IMR-90 (cell line): Measurements from ENCODE around the gene ANKRD42. TPM values are rescaled to one million over a fixed set of nuclear protein-coding genes. Genes with fewer than 3 reads are reported as not detected.

Experiments
- ATAC-seq: fragments of 200-7000 bp; cut with Tn5 transposase; 2 replicates; pipeline ENCODE4 v1.9.1; 2020; ENCODE audit warnings: low read depth, mild to moderate bottlenecking, moderate library complexity
- BruUV-seq: library from RNA; stranded (reverse); fragments of 400-500 nt; replicated peaks from 2 replicates; lab custom pipeline; 2021; lab: Mats Ljungman, UMichigan
- CTCF ChIA-PET: fragments of 300-600 bp; formaldehyde crosslinking; extraction: SDS; loops from one replicate; lab custom pipeline; 2021; ENCODE audit warnings: antibody characterized with exemption; lab: Yijun Ruan, JAX
- POLR2A ChIA-PET: fragments of 300-600 bp; sonication (Branson Sonifier 250); formaldehyde crosslinking; loops from one replicate; lab custom pipeline; 2022; ENCODE audit warnings: antibody characterized with exemption; ENCODE audit not compliant: unreplicated experiment; lab: Charles Lee
- DNase-seq: peaks from one replicate; pipeline ENCODE4 v3.0.0; 2013
- H2AFZ ChIP-seq: replicated peaks from 2 replicates; pipeline ENCODE3; 2013; ENCODE audit warnings: low read length, mild to moderate bottlenecking; ENCODE audit not compliant: poor library complexity
- H2AK5ac ChIP-seq: 2 replicates; pipeline ENCODE4 v1.6.1; 2013; ENCODE audit warnings: low read depth, low read length, inconsistent platforms
- H2AK9ac ChIP-seq: replicated peaks from 2 replicates; pipeline ENCODE3; 2013; ENCODE audit warnings: mild to moderate bottlenecking, low read depth, low read length, moderate library complexity; ENCODE audit not compliant: poor library complexity
- H2BK120ac ChIP-seq: 2 replicates; pipeline ENCODE4 v1.6.1; 2013; ENCODE audit warnings: low read depth, low read length, inconsistent platforms
- H2BK15ac ChIP-seq: 3 replicates; pipeline ENCODE4 v1.6.1; 2013; ENCODE audit warnings: low read depth, low read length, inconsistent platforms
- H2BK20ac ChIP-seq: 2 replicates; pipeline ENCODE4 v1.6.1; 2013; ENCODE audit warnings: low read depth, mild to moderate bottlenecking, inconsistent platforms, low read length, moderate library complexity
- H2BK5ac ChIP-seq: 2 replicates; pipeline ENCODE4 v1.6.1; 2013; ENCODE audit warnings: mild to moderate bottlenecking, low read depth, low read length, inconsistent platforms; ENCODE audit not compliant: poor library complexity, severe bottlenecking
- H3K14ac ChIP-seq: replicated peaks from 2 replicates; pipeline ENCODE4 v1.6.1; 2013; ENCODE audit warnings: low read depth, low read length, inconsistent platforms
- H3K18ac ChIP-seq: 2 replicates; pipeline ENCODE4 v1.6.1; 2013; ENCODE audit warnings: low read depth, low read length, control low read depth
- H3K23ac ChIP-seq: 2 replicates; pipeline ENCODE4 v1.6.1; 2013; ENCODE audit warnings: low read depth, low read length, inconsistent platforms
- H3K27ac ChIP-seq: 2 replicates; pipeline ENCODE4 v1.5.1; 2013; ENCODE audit warnings: mild to moderate bottlenecking, control low read depth, low read length; ENCODE audit not compliant: insufficient read depth
- H3K27me3 ChIP-seq: 2 replicates; pipeline ENCODE4 v1.6.1; 2013; ENCODE audit warnings: low read length; ENCODE audit not compliant: control insufficient read depth, insufficient read depth
- H3K36me3 ChIP-seq: 2 replicates; pipeline ENCODE4 v1.6.1; 2013; ENCODE audit warnings: low read length, mixed read lengths; ENCODE audit not compliant: control insufficient read depth, insufficient read depth
- H3K4ac ChIP-seq: 2 replicates; pipeline ENCODE4 v1.6.1; 2013; ENCODE audit warnings: low read depth, low read length, inconsistent platforms
- H3K4me1 ChIP-seq: 2 replicates; pipeline ENCODE4 v1.6.1; 2013; ENCODE audit warnings: low read length, mixed read lengths; ENCODE audit not compliant: control insufficient read depth, insufficient read depth
- H3K4me2 ChIP-seq: 2 replicates; pipeline ENCODE4 v1.6.1; 2013; ENCODE audit warnings: low read depth, mild to moderate bottlenecking, control low read depth, low read length, moderate library complexity
- H3K4me3 ChIP-seq: 2 replicates; pipeline ENCODE4 v1.5.1; 2013; ENCODE audit warnings: low read depth, mild to moderate bottlenecking, control low read depth, low read length, moderate library complexity; ENCODE audit not compliant: insufficient read depth
- H3K56ac ChIP-seq: 2 replicates; pipeline ENCODE4 v1.6.1; 2013; ENCODE audit warnings: low read length, inconsistent platforms; ENCODE audit not compliant: insufficient read depth; ENCODE audit errors: extremely low read depth
- H3K79me1 ChIP-seq, 2 experiments: 2 replicates each; pipeline ENCODE4 v1.6.1; 2013; ENCODE audit warnings: low read length in 2 of 2, inconsistent platforms in 1 of 2, low read depth in 1 of 2
- H3K9ac ChIP-seq: 2 replicates; pipeline ENCODE4 v1.6.1; 2013; ENCODE audit warnings: low read depth, low read length, control low read depth
- H3K9me1 ChIP-seq: 2 replicates; pipeline ENCODE4 v1.6.1; 2013; ENCODE audit warnings: low read length, inconsistent platforms; ENCODE audit not compliant: insufficient read depth
- H3K9me3 ChIP-seq: 2 replicates; pipeline ENCODE4 v1.6.1; 2013; ENCODE audit warnings: low read length; ENCODE audit not compliant: control insufficient read depth, insufficient read depth
- H4K20me1 ChIP-seq: 2 replicates; pipeline ENCODE4 v1.6.1; 2013; ENCODE audit warnings: low read length, inconsistent platforms; ENCODE audit not compliant: insufficient read depth
- H4K5ac ChIP-seq: 2 replicates; pipeline ENCODE4 v1.6.1; 2013; ENCODE audit warnings: mild to moderate bottlenecking, low read depth, low read length, control low read depth
- H4K8ac ChIP-seq, 2 experiments: 2 replicates each; pipeline ENCODE4 v1.6.1; 2013; ENCODE audit warnings: low read depth in 2 of 2, low read length in 2 of 2, control low read depth in 1 of 2, inconsistent platforms in 1 of 2
- H4K91ac ChIP-seq: 2 replicates; pipeline ENCODE4 v1.6.1; 2013; ENCODE audit warnings: low read depth, low read length, inconsistent platforms; ENCODE audit not compliant: insufficient read depth
- BHLHE40 ChIP-seq: fragments of 150-350 bp; IDR thresholded peaks from 2 replicates; pipeline ENCODE4 v1.6.1; 2016; ENCODE audit warnings: mild to moderate bottlenecking, low read depth, low read length
- CEBPB ChIP-seq: IDR thresholded peaks from 2 replicates; pipeline ENCODE4 v1.6.1; 2012; ENCODE audit warnings: low read depth, low read length, improper control_type of control experiment
- FOS ChIP-seq: fragments of 150-350 bp; IDR thresholded peaks from 2 replicates; pipeline ENCODE4 v1.6.1; 2016; ENCODE audit warnings: low read depth, low read length
- RCOR1 ChIP-seq: IDR thresholded peaks from 2 replicates; pipeline ENCODE4 v1.6.1; 2012; ENCODE audit warnings: mild to moderate bottlenecking, low read length, improper control_type of control experiment; ENCODE audit not compliant: insufficient replicate concordance
- WGBS, 2 experiments: methylation state at CpG; one replicate each; pipeline versions ENCODE4 v1.1.5 to v1.1.7; 2013; ENCODE audit warnings: missing lambda C conversion rate in 2 of 2; ENCODE audit not compliant: insufficient read length in 1 of 2; ENCODE audit errors: extremely low coverage in 2 of 2; 5-methylcytosine and 5-hydroxymethylcytosine counted together
- dilution Hi-C: fragments of 300-500 bp; cut with HindIII; formaldehyde crosslinking; loops from one replicate; pipeline ENCODE4 v1.14.3; 2018; ENCODE audit warnings: low sequenced_read_pairs; ENCODE audit not compliant: unreplicated experiment
- in situ Hi-C: fragments of 300-500 bp; cut with MboI; formaldehyde crosslinking; loops from 3 replicates; pipeline ENCODE4 v1.14.3; 2019; ENCODE audit warnings: low sequenced_read_pairs, inconsistent platforms, mixed read lengths
- intact Hi-C: fragments of 100-400 bp; cut with micrococcal nuclease; formaldehyde crosslinking; loops from 2 replicates; pipeline ENCODE4 v1.10.0; 2022
- polyA plus RNA-seq, 3 experiments: library from polyadenylated mRNA; depleted of rRNA; stranded (reverse); fragments of >200 nt; gene quantifications; 2 replicates each; pipeline ENCODE4 v1.2.3, GENCODE V29; 2012; ENCODE audit warnings: low replicate concordance in 1 of 3
- total RNA-seq: library from RNA; depleted of rRNA; stranded (reverse); fragments of >200 nt; gene quantifications from 2 replicates; pipeline ENCODE4 v1.2.3, GENCODE V29; 2012

The ANKRD42 gene
- total and polyA plus RNA-seq, 2 of the 4 experiments (the other 2 are of a cell fraction), result 5.2 to 5.6 TPM

GRCh38 chr11:83280256-83280655 lies 86.7 kb downstream of the ANKRD42 start:
- Histone ChIP-seq H3K9ac (no peak overlapping the region), H3K56ac (no peak overlapping the region), H2AK5ac (no peak overlapping the region), H3K4me1 (peaks cover 4% of the 10 kb centered on the region), H2AK9ac (no peak overlapping the region), H3K14ac (no peak overlapping the region), H4K5ac (no peak overlapping the region), H3K18ac (no peak overlapping the region), H2BK120ac (no peak overlapping the region), H3K4me3 (no peak overlapping the region), H4K91ac (no peak overlapping the region), H3K9me3 (no peaks in the 10 kb centered on the region), H3K4me2 (no peak overlapping the region), H3K9me1 (peaks cover 3% of the 10 kb centered on the region; the same call in 1 of the 2 replicates), H3K36me3 (peaks cover 7% of the 10 kb centered on the region), H3K27ac (no peak overlapping the region), H4K20me1 (0 out of 2 replicates have a peak, but pooled peaks cover 3% of the 10 kb centered on the region), H3K23ac (no peak overlapping the region), H3K27me3 (no peaks in the 10 kb centered on the region), H2BK5ac (peak overlapping the region; percentile 65), H2BK15ac (no peak overlapping the region), H2AFZ (no peak overlapping the region), H3K79me1 (peaks cover 24 to 40% of the 10 kb centered on the region in 2 experiments), H2BK20ac (no peak overlapping the region), H3K4ac (no peak overlapping the region), H4K8ac (no peak overlapping the region)
- DNase-seq, result no peak
- intact Hi-C loops, result loop anchor here (5.0 to 10.0 kb wide), 3 partner anchors 83 to 295 kb away; partner anchors contain the start of gene RAB30
- WGBS, 2 experiments, result no CpG with 5 or more reads among the region's 1 CpG
- dilution Hi-C loops, result no loop called here
- ATAC-seq, result no peak
- no TSS peak for BruUV-seq
- CTCF ChIA-PET, result no interaction called here
- in situ Hi-C loops, result no loop called here
- TF ChIP-seq FOS (no peak), BHLHE40 (no peak), CEBPB (no peak), RCOR1 (no peak)
- POLR2A ChIA-PET, result interaction anchor here (0.5 kb wide), 2 partner anchors 54 to 223 kb away, joined by 4 to 7 read pairs; no protein-coding TSS in a partner anchor
